NB4 (cell line): ENCODE measurements around the gene MPDU1.

ENCODE experiments used
- DNase-seq: peaks from one replicate; pipeline ENCODE4 v3.0.0; 2010; ENCODE audit warnings: low read depth
- H3K4me3 ChIP-seq: one replicate; pipeline ENCODE4 v1.5.1; 2011; ENCODE audit warnings: mild to moderate bottlenecking, low read depth, low read length, moderate library complexity
- MYC ChIP-seq: IDR thresholded peaks from 2 replicates; pipeline ENCODE4 v1.6.1; 2011; ENCODE audit warnings: low read depth, low read length
- POLR2A ChIP-seq: IDR thresholded peaks from 2 replicates; pipeline ENCODE4 v1.6.1; 2011; ENCODE audit warnings: mild to moderate bottlenecking; ENCODE audit not compliant: insufficient read length; ENCODE audit errors: extremely low read depth
- TF ChIP-seq, protein P1 (sequence below): IDR thresholded peaks from one replicate; pipeline ENCODE4 v1.5.1; 2012; ENCODE audit warnings: low read depth, low read length
- TF ChIP-seq, protein P2 (sequence below): IDR thresholded peaks from 2 replicates; pipeline ENCODE4 v1.6.1; 2011; ENCODE audit warnings: low read depth, low read length

The MPDU1 gene

DNA sequence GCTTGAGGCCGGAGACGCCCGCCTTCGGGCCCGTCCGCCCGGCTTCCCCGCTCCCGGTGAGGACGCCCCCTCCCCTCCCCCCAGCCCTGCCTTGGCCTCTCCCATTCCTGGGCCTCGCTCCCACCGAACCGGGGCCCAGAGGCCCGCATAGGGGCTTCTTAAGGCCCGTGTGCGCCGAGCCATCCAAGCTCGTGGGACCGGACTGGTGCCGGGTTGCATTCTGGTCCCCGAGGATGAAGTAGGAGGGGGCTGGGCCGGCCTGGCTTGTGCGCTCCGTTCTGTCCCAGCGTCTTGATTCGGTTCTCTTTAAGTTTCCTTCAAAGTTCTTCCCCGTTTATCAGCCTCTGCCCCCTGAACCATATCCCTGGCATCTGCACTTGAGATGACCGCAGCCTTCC, 21.4 kb upstream of the MPDU1 start:
- no peak for DNase-seq
- peak overlapping the region; percentile 88 for H3K4me3 ChIP-seq
- TF ChIP-seq MYC (no peak), POLR2A (no peak)
- TF ChIP-seq, protein P1, sequence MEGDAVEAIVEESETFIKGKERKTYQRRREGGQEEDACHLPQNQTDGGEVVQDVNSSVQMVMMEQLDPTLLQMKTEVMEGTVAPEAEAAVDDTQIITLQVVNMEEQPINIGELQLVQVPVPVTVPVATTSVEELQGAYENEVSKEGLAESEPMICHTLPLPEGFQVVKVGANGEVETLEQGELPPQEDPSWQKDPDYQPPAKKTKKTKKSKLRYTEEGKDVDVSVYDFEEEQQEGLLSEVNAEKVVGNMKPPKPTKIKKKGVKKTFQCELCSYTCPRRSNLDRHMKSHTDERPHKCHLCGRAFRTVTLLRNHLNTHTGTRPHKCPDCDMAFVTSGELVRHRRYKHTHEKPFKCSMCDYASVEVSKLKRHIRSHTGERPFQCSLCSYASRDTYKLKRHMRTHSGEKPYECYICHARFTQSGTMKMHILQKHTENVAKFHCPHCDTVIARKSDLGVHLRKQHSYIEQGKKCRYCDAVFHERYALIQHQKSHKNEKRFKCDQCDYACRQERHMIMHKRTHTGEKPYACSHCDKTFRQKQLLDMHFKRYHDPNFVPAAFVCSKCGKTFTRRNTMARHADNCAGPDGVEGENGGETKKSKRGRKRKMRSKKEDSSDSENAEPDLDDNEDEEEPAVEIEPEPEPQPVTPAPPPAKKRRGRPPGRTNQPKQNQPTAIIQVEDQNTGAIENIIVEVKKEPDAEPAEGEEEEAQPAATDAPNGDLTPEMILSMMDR = no peak
- TF ChIP-seq, protein P2, sequence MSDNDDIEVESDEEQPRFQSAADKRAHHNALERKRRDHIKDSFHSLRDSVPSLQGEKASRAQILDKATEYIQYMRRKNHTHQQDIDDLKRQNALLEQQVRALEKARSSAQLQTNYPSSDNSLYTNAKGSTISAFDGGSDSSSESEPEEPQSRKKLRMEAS = no peak

DNA sequence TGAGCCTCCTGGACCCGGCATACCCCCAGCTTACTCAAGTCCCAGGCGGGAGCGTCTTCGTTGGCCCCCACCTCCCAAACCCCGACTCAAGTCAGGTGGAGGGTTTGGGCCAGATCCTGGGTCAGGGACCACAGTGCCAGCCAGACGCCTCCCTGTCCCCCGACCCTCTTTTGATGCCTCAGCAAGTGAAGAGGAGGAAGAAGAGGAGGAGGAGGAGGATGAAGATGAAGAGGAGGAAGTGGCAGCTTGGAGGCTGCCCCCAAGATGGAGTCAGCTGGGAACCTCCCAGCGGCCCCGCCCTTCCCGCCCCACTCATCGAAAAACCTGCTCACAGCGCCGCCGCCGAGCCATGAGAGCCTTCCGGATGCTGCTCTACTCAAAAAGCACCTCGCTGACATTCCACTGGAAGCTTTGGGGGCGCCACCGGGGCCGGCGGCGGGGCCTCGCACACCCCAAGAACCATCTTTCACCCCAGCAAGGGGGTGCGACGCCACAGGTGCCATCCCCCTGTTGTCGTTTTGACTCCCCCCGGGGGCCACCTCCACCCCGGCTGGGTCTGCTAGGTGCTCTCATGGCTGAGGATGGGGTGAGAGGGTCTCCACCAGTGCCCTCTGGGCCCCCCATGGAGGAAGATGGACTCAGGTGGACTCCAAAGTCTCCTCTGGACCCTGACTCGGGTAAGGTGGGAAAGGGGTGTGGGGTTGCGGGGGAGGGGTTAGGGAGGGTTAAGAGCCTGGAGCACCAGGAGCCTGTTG, 20.4 kb upstream of the MPDU1 start:
- peak overlapping the region; percentile 88 for H3K4me3 ChIP-seq
- TF ChIP-seq POLR2A (no peak), MYC (no peak)
- TF ChIP-seq, protein P2 = no peak
- TF ChIP-seq, protein P1 = no peak
- no peak for DNase-seq

DNA sequence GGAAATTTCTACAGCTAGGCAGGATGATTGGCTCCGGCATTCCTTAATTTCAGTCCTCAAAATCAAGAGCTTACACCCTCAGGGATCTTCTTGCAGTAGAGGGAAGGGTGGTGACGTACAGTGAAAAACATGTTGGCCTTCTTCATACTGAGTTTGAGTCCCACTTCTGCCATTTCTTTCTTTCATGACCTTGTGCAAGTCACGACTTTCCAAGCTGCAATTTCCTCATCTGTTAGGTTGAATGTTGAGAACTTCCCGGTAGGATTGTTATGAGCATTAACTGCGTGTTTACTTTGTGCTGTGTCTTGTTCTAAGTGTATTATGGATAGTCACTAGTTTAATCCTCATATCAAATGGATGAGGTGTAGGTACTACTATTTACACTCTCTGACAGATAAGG, 14.1 kb upstream of the MPDU1 start:
- TF ChIP-seq, protein P2 = no peak
- TF ChIP-seq POLR2A (no peak), MYC (no peak)
- TF ChIP-seq, protein P1 = no peak
- H3K4me3 ChIP-seq = no peak overlapping the region
- DNase-seq = no peak

DNA sequence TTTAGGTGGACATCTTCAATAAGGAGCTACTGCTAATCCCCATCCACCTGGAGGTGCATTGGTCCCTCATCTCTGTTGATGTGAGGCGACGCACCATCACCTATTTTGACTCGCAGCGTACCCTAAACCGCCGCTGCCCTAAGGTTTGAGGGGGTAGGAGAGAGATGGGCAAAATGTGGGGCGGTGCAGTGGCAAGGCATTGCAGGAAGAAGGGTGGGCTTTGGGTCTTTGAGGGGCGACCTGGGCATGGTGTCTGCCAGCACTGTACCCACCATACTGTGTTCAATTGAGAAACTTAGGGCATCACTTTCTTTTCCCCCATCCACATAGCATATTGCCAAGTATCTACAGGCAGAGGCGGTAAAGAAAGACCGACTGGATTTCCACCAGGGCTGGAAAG, 13.3 kb upstream of the MPDU1 start:
- H3K4me3 ChIP-seq = no peak overlapping the region
- no peak for DNase-seq
- no peak for TF ChIP-seq MYC
- TF ChIP-seq, protein P1 = no peak
- TF ChIP-seq POLR2A = no peak
- TF ChIP-seq, protein P2 = no peak

DNA sequence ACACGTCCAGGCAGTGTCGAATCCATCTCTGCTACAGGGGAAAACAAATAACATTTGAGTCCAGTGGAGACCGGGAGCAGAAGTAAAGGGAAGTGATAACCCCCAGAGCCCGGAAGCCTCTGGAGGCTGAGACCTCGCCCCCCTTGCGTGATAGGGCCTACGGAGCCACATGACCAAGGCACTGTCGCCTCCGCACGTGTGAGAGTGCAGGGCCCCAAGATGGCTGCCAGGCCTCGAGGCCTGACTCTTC, 11.4 kb upstream of the MPDU1 start:
- H3K4me3 ChIP-seq = peak overlapping the region; percentile 73
- TF ChIP-seq MYC (peak; percentile 100), POLR2A (no peak)
- TF ChIP-seq, protein P2 = peak; percentile 99
- TF ChIP-seq, protein P1 = no peak
- DNase-seq = no peak
